Thymus (tissue), 14 donors: ENCODE results near the gene MAD2L1BP. TPM values are rescaled to one million over a fixed set of nuclear protein-coding genes. Genes with fewer than 3 reads are reported as not detected.
"Not testable (repeated sequence)": the region's sequence is repeated elsewhere in the genome, so short reads cannot be mapped to it uniquely, and the experiment has no call there.

Source experiments
- DNase-seq, 9 donors: peaks; one replicate each; pipeline ENCODE4 v3.0.0-alpha.2; 2013; ENCODE audit warnings: low spot score in 9 of 9, low read depth in 6 of 9, missing footprints in 1 of 9
- H3K27ac ChIP-seq, 2 donors: one replicate each; pipeline ENCODE4 v1.5.1; 2013; ENCODE audit warnings: control low read depth in 1 of 2, low read depth in 1 of 2, low read length in 1 of 2, mild to moderate bottlenecking in 1 of 2, moderate library complexity in 1 of 2
- H3K27me3 ChIP-seq, 2 donors: one replicate each; pipeline ENCODE4 v1.5.1; 2013; ENCODE audit warnings: low read length in 1 of 2; ENCODE audit not compliant: control insufficient read depth in 2 of 2, insufficient read depth in 1 of 2
- H3K36me3 ChIP-seq, 2 donors: one replicate each; pipeline ENCODE4 v1.5.1; 2013; ENCODE audit warnings: low read length in 1 of 2, mild to moderate bottlenecking in 1 of 2, moderate library complexity in 1 of 2; ENCODE audit not compliant: control insufficient read depth in 2 of 2, insufficient read depth in 2 of 2
- H3K4me1 ChIP-seq, 2 donors: one replicate each; pipeline ENCODE4 v1.5.1; 2013; ENCODE audit warnings: low read length in 2 of 2; ENCODE audit not compliant: control insufficient read depth in 2 of 2, insufficient read depth in 2 of 2
- H3K4me3 ChIP-seq, 2 donors: one replicate each; pipeline ENCODE4 v1.5.1; 2013; ENCODE audit warnings: low read length in 2 of 2, control low read depth in 1 of 2, mild to moderate bottlenecking in 1 of 2
- H3K9me3 ChIP-seq, 2 donors: one replicate each; pipeline ENCODE4 v1.5.1; 2013; ENCODE audit warnings: low read length in 1 of 2, mild to moderate bottlenecking in 1 of 2; ENCODE audit not compliant: control insufficient read depth in 2 of 2, insufficient read depth in 1 of 2
- WGBS: extraction: QIAGEN DNeasy Blood & Tissue Kit; methylation state at CpG from one replicate; pipeline ENCODE4 v1.1.7; 2013; 5-methylcytosine and 5-hydroxymethylcytosine counted together
- long read RNA-seq, 10 donors: transcript quantifications; one replicate each; lab custom pipeline, GENCODE V29; 2026
- polyA plus RNA-seq: library from polyadenylated mRNA; stranded (reverse); fragments of 200-250 nt; gene quantifications from one replicate; pipeline ENCODE4 v1.2.3, GENCODE V29; 2013
- total RNA-seq: library from RNA; stranded (reverse); fragments of 120-200 nt; gene quantifications from one replicate; pipeline ENCODE4 v1.2.4, GENCODE V29; 2013
- donor health status: healthy.

MAD2L1BP gene
- 48.4 TPM for total RNA-seq
- 33.9 TPM for polyA plus RNA-seq
- long read RNA-seq, donor 1, result 0 reads
- long read RNA-seq, donor 2, result 0 reads
- long read RNA-seq, donor 3, transcript MAD2L1BP-201 (3 exons, 1,301 nt), result major isoform, 27 of 29 reads
- long read RNA-seq, donor 3, partial matches to known transcripts, result 0 of 29 reads
- long read RNA-seq, donor 3, other reads (novel, unspliced or antisense), result 0 of 29 reads
- long read RNA-seq, donor 4, transcript MAD2L1BP-201 (3 exons, 1,301 nt), result major isoform, 9 of 9 reads
- long read RNA-seq, donor 4, partial matches to known transcripts, result 0 of 9 reads
- long read RNA-seq, donor 4, other reads (novel, unspliced or antisense), result 0 of 9 reads
- long read RNA-seq, donor 5, transcript MAD2L1BP-201 (3 exons, 1,301 nt), result major isoform, 24 of 27 reads
- long read RNA-seq, donor 5, partial matches to known transcripts, result 0 of 27 reads
- long read RNA-seq, donor 5, other reads (novel, unspliced or antisense), result 0 of 27 reads
- long read RNA-seq, donor 6, transcript MAD2L1BP-201 (3 exons, 1,301 nt), result major isoform, 14 of 15 reads
- long read RNA-seq, donor 6, partial matches to known transcripts, result 0 of 15 reads
- long read RNA-seq, donor 6, other reads (novel, unspliced or antisense), result 0 of 15 reads
- long read RNA-seq, donor 7, transcript MAD2L1BP-201 (3 exons, 1,301 nt), result major isoform, 17 of 43 reads
- long read RNA-seq, donor 7, partial matches to known transcripts, result 26 of 43 reads
- long read RNA-seq, donor 7, other reads (novel, unspliced or antisense), result 0 of 43 reads
- long read RNA-seq, donor 8, transcript MAD2L1BP-201 (3 exons, 1,301 nt), result major isoform, 10 of 10 reads
- long read RNA-seq, donor 8, partial matches to known transcripts, result 0 of 10 reads
- long read RNA-seq, donor 8, other reads (novel, unspliced or antisense), result 0 of 10 reads
- long read RNA-seq, donor 9, transcript MAD2L1BP-201 (3 exons, 1,301 nt), result major isoform, 7 of 8 reads
- long read RNA-seq, donor 9, partial matches to known transcripts, result 0 of 8 reads
- long read RNA-seq, donor 9, other reads (novel, unspliced or antisense), result 0 of 8 reads
- long read RNA-seq, donor 10, transcript MAD2L1BP-201 (3 exons, 1,301 nt), result major isoform, 13 of 14 reads
- long read RNA-seq, donor 10, partial matches to known transcripts, result 0 of 14 reads
- long read RNA-seq, donor 10, other reads (novel, unspliced or antisense), result 0 of 14 reads

DNA sequence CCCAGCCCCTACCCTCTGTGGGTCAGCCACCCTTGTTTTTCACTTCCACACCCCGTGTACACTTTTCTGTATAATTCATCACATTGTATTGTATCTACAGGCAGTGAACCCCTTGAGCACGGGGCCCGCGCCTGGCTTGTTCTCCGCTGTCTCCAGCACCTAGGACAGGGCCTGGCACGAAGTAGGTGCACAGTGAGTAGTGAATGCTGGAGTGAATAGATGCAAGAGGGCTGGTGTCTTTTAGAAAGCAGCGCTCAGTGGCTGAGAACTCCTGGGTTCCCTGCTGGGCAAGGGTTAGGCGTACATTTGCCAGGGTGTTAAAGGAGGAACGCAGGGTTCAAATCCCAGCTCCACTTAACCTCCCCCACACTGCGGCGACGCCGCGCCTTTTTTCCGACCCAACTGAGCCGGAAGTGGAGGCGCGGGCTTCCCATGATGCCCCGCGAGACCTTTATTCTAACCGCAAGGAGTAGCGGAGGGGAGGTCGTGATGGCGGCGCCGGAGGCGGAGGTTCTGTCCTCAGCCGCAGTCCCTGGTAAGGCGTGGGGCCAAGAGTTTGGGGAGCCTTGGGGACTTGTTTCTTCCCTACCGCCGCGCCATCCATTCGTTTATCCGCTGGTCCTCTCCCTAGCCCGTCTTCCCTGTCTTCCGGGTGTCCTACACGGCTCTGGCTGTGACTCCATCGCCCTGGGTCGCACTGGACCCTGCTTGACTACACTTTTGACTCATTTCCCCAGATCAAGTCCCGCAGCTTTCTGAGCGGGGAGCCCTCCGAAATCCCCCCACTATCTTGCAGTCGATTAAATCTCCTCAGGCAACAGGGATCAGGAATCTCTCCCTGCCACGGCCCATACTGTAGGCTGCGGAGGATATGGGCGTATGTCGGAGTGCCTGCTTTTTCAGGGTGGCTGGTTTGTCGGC, at the start of gene MAD2L1BP:
MAD2L1BP (plus strand) TSS at position 454 of the 921 bp plus-strand sequence; CDS start at position 490, 36 bp downstream.
- DNase-seq, result peak; percentile 76 to 95 (median 87)
- WGBS, result 6% methylated on average over 48 of the region's 48 CpGs
- peaks cover 21 to 32% of the 10 kb centered on the region in 2 donors for H3K36me3 ChIP-seq
- peaks cover 14 to 26% of the 10 kb centered on the region in 2 donors for H3K4me1 ChIP-seq
- no peaks in the 10 kb centered on the region for H3K27me3 ChIP-seq
- H3K9me3 ChIP-seq, result no peaks in the 10 kb centered on the region
- H3K27ac ChIP-seq, result peak within 1 kb of the TSS; percentile 89 to 91
- peak within 1 kb of the TSS; percentile 92 to 93 for H3K4me3 ChIP-seq

DNA sequence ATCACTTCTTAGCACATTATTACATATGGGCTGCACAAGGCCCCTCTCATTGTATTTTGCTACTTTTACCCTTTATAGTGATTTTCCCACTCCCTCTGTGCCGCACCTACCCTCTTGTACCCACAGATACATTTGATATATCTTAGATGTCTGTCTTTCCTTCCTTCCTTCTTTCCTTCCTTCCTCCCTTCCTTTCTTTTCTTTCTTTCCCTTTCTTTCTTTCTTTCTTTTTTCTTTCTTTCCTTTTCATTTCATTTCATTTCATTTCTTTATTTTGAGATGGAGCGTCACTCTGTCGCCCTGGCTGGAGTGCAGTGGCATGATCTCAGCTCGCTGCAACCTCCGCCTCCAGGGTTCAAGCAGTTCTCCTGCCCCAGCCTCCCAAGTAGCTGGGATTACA, 47.4 kb upstream of the MAD2L1BP start:
- no peak overlapping the region for H3K4me3 ChIP-seq
- no peaks in the 10 kb centered on the region for H3K27me3 ChIP-seq
- H3K36me3 ChIP-seq, result peaks cover 35 to 76% of the 10 kb centered on the region in 2 donors
- H3K4me1 ChIP-seq, result no peaks in the 10 kb centered on the region
- H3K9me3 ChIP-seq, result no peaks in the 10 kb centered on the region
- no peak overlapping the region for H3K27ac ChIP-seq
- DNase-seq, result no peak
- over 99% methylated on average over 5 of the region's 5 CpGs for WGBS

DNA sequence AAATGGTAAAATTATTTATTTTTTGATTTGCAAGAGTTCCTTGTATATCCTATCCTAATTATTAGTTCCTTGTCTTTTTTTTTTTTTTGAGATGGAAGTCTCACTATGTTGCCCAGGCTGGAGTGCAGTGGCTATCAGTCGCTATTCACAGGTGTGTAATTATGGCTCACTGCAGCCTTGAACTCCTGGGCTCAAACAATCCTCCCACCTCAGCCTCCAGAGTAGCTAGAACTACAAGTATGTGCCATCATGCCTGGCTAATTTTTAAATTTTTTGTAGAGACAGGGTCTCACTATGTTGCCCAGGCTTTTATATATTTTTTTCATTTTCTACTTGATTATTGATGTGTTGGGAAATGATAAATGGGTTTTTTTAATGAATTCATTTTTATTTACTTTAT, 46.1 kb upstream of the MAD2L1BP start:
- DNase-seq, H3K27ac ChIP-seq, H3K4me1 ChIP-seq, H3K9me3 ChIP-seq, H3K27me3 ChIP-seq, H3K4me3 ChIP-seq: not testable (repeated sequence)
- peaks cover 25 to 62% of the 10 kb centered on the region in 2 donors for H3K36me3 ChIP-seq
- WGBS, result 96% methylated on average over 1 of the region's 1 CpG

DNA sequence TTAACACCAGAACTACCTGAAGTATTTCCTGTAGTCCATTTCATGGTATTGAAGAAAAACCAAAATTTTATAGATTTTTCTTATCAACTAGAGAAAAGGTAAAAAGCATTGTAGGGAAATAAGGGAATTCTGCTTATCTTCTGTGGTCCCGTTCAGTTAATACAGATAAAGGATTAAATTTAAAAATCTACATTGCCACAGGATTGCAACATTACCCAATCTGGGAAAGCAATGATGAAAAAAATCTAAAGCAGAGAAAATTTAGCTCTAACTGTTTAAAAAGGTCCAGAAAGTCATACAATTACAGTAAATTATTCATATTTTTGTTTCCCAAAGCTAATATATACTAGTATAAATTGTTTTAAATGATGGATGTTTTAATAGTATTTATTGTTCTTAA, 41.7 kb upstream of the MAD2L1BP start:
- WGBS, result 97% methylated on average over 1 of the region's 1 CpG
- DNase-seq, result no peak
- peaks cover 13 to 40% of the 10 kb centered on the region in 2 donors for H3K36me3 ChIP-seq

DNA sequence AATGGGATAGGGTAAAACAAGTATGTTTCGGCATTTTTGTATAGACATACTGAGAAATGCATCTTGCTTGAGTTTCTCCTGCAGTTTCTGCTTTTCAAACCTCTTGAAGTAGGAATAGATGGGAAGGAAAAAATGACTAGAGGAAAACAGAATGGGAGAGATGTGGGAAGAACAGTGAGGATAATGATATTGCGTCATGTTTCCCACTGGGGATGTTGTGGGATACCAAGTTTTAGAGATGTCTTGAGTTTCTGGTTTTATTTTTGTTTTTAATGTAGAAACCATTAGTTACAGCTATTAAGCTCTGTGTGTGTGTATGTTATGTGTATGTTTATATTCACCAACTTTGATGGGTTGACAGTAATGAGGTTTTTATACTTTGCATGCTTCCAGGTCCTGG, 35.0 kb upstream of the MAD2L1BP start:
- 96% methylated on average over 2 of the region's 2 CpGs for WGBS
- Histone ChIP-seq H3K9me3 (no peaks in the 10 kb centered on the region), H3K36me3 (peaks cover 49 to 62% of the 10 kb centered on the region in 2 donors)

More for the DNA sequence above, 41.7 kb upstream of the MAD2L1BP start:
- no peaks in the 10 kb centered on the region for H3K4me1 ChIP-seq
- H3K27ac ChIP-seq, result no peak overlapping the region
- no peaks in the 10 kb centered on the region for H3K9me3 ChIP-seq
- H3K4me3 ChIP-seq, result no peak overlapping the region
- H3K27me3 ChIP-seq, result no peaks in the 10 kb centered on the region

DNA sequence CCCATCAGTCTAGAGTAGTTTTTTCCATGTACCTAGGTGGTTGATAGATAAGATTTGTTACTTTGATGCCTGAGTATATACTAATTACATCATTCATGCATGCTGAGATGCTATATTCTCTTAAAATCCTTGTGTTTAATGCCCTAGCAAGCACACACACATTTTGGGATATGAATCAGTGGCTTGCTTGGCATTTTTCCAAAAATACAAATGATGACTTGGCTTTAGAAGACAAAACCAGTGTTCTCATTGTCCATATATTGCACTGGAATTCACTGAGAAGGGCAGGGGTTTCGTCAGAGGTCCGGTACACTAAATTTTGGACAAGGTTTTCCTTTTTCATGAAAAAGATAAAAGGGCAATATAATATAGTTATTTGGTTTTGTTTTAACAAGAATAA, 31.5 kb upstream of the MAD2L1BP start:
- Histone ChIP-seq H3K9me3 (no peaks in the 10 kb centered on the region), H3K27me3 (no peaks in the 10 kb centered on the region), H3K27ac (no peak overlapping the region), H3K4me1 (peaks cover 0 to 2% of the 10 kb centered on the region in 2 donors), H3K36me3 (peaks cover 50 to 69% of the 10 kb centered on the region in 2 donors), H3K4me3 (no peak overlapping the region)
- over 99% methylated on average over 2 of the region's 2 CpGs for WGBS
- no peak for DNase-seq

More for the DNA sequence above, 35.0 kb upstream of the MAD2L1BP start:
- no peaks in the 10 kb centered on the region for H3K4me1 ChIP-seq
- H3K4me3 ChIP-seq, result no peak overlapping the region
- DNase-seq, result no peak
- H3K27me3 ChIP-seq, result no peaks in the 10 kb centered on the region
- H3K27ac ChIP-seq, result no peak overlapping the region

DNA sequence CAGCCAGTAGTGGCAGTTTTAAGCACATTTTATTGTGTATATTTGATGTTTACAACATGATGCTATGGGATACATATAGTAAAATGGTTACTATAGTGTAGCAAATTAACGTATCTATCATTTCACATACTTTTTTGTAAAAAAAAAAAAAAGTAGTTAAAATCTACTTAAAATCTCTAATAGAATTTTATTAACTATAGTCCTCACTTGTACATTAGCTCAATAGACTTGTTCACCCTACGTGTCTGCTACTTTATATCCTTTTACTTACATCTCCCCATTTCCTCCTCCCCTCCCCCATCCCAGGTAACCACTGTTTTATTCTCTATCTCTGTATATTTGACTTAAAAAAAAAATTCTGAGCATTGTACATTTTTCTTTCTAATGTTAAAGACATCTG, 29.6 kb upstream of the MAD2L1BP start:
- over 99% methylated on average over 2 of the region's 2 CpGs for WGBS
- no peak overlapping the region for H3K4me3 ChIP-seq
- DNase-seq, result no peak
- no peak overlapping the region for H3K27ac ChIP-seq
- peaks cover 0 to 2% of the 10 kb centered on the region in 2 donors for H3K4me1 ChIP-seq
- peaks cover 50 to 76% of the 10 kb centered on the region in 2 donors for H3K36me3 ChIP-seq
- H3K9me3 ChIP-seq, result no peaks in the 10 kb centered on the region
- no peaks in the 10 kb centered on the region for H3K27me3 ChIP-seq

DNA sequence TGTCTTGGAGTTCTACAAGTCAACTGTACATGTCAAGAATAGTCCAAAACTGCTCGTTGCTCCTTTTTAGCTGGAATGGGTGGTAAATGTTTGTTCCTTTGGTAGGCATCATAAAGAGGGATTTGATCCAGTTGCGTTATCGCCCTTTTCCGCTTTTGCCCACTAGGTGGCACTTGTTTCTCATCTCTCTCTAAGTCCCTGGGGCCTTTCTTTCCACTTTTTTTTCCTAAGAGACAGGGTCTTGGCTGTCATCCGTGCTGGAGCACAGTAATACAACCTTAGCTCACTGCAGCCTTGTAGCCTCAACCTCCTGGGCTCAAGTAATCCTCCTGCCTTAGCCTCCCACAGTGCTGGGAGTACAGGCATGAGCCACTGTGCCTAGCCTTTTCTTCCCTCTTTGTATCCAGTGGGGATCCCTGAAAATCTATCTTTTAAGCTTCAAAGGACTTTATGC, 27.3 kb upstream of the MAD2L1BP start:
- H3K9me3 ChIP-seq, result no peaks in the 10 kb centered on the region
- peaks cover 35 to 73% of the 10 kb centered on the region in 2 donors for H3K36me3 ChIP-seq
- H3K4me1 ChIP-seq, result peaks cover 0 to 2% of the 10 kb centered on the region in 2 donors
- no peak overlapping the region for H3K4me3 ChIP-seq
- no peaks in the 10 kb centered on the region for H3K27me3 ChIP-seq
- WGBS, result 25% methylated on average over 5 of the region's 5 CpGs
- peak; percentile 19 to 73 (median 50) for DNase-seq
- H3K27ac ChIP-seq, result no peak overlapping the region
